ENCODE results near the gene VDAC1. TPM values are rescaled to one million over a fixed set of nuclear protein-coding genes. Genes with fewer than 3 reads are reported as not detected.

The VDAC1 gene
- total and polyA plus RNA-seq, 2 of the 8 experiments (the other 6 are each of a cell fraction or from before 2014, with no cell fraction given) = 111 to 301 TPM

DNA sequence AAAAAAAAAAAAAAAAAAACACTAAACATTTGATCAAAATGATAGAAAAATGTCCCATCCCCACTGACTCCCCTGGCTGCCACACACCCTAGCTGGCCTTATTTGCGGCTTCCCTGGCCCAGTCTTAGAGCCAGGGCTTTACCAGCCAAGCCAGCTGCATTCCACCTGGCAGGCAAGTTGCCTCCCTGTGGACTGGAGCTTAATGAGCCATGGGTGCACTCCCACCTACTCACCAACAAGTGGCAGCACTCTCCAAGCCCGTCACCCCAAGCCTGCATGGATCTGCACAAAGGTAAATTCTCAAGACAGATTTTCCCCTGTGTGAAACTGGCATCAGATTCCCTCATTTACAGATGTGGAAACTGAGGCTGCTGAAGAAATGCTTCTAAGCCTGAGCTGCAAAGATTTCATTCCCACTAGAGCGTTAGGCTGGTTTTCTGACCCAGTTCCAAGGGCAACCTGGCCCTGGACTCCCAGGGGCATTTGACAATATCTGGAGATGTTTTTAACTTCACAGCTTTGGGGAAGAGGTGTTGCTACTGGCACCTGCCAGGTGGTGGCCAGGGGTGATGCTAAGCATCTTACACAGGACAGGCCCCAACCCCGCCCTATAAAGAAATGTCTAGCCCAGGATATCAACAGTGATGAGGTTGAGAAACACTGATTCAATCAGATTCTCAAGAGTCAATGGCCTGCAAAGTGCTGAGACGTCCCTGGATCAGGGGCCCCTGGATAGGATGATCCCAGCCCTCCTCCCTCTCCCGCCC lies 21.9 kb upstream of the VDAC1 start:
- peak overlapping the region; percentile 92; the same call in 1 of the 2 replicates for H2AFZ ChIP-seq (ENCODE audit: low read length)
- H3K9me3 ChIP-seq (ENCODE audit: insufficient read depth in 2 of 2, low read depth in 1 of 2, low read length in 1 of 2) = no peaks in the 10 kb centered on the region
- peak overlapping the region; percentile 20; the same call in 1 of the 2 replicates for H4K8ac ChIP-seq (ENCODE audit: extremely low read depth, insufficient read depth, low read length)
- ChIA-PET CTCF (ENCODE audit: partially characterized antibody) (interaction anchor here (0.6 to 2.7 kb wide), 30 partner anchors 9 to 409 kb away, joined by 3 to 27 read pairs (median 4); partner anchors contain the start of genes PPP2CA and TCF7), POLR2A (ENCODE audit: partially characterized antibody) (interaction anchor here (1.0 to 1.4 kb wide), 2 partner anchors 24 to 74 kb away, joined by 4 to 5 read pairs; no protein-coding TSS in a partner anchor)
- H2BK15ac ChIP-seq (ENCODE audit: low read length) = no peak overlapping the region
- no peak overlapping the region for H3K4me2 ChIP-seq (ENCODE audit: insufficient read depth in 1 of 2, low read depth in 2 of 2, low read length in 2 of 2)
- no peak overlapping the region for H2AK5ac ChIP-seq (ENCODE audit: low read depth, low read length)
- no peak overlapping the region; the same call in 1 of the 2 replicates for H2BK12ac ChIP-seq (ENCODE audit: low read depth, low read length)
- peak overlapping the region; percentile 83; the same call in 1 of the 2 replicates for H3K18ac ChIP-seq (ENCODE audit: extremely low read depth, low read length)
- H3K27ac ChIP-seq (ENCODE audit: low read depth, low read length) = no peak overlapping the region
- 0 out of 2 replicates have a peak overlapping the region, but pooled peaks have one; percentile 41 for H2BK20ac ChIP-seq (ENCODE audit: low read length)
- no peak overlapping the region for H3K14ac ChIP-seq (ENCODE audit: insufficient read length)
- H4K91ac ChIP-seq (replicated peaks; ENCODE audit: insufficient read length, low read length) = no peak overlapping the region
- H2BK120ac ChIP-seq (replicated peaks; ENCODE audit: low read depth, low read length) = no peak overlapping the region
- DNase-seq (ENCODE audit: low read depth in 1 of 2, low spot score in 2 of 2) (peak; percentile 66 to 67), FAIRE-seq (peak; percentile 91)
- H4K5ac ChIP-seq (ENCODE audit: insufficient read length, low read depth, low read length) = no peak overlapping the region
- H4K20me1 ChIP-seq (replicated peaks in 1 of 2; ENCODE audit: control insufficient read depth in 1 of 2, insufficient read depth in 2 of 2, low read length in 2 of 2) = no peaks in the 10 kb centered on the region
- no peaks in the 10 kb centered on the region for H3K79me2 ChIP-seq (ENCODE audit: control insufficient read depth in 1 of 2, insufficient read depth in 2 of 2, low read length in 2 of 2)
- WGBS, 2 experiments (ENCODE audit: extremely low coverage in 1 of 2, insufficient coverage in 1 of 2, insufficient read length in 1 of 2, insufficient replicate concordance in 2 of 2, low coverage in 1 of 2, low lambda C conversion rate in 2 of 2, missing lambda C conversion rate in 1 of 2) = 60% methylated on average over 6 of the region's 6 CpGs; no CpG with 5 or more reads in 1 of the 2 experiments
- no peak overlapping the region for H3K9ac ChIP-seq (replicated peaks in 1 of 4; ENCODE audit: extremely low read depth in 1 of 4, low read depth in 3 of 4, low read length in 3 of 4)
- no peaks in the 10 kb centered on the region for H3K36me3 ChIP-seq (ENCODE audit: control insufficient read depth in 2 of 4, insufficient read depth in 4 of 4, low read length in 3 of 4)
- H3K4ac ChIP-seq (replicated peaks; ENCODE audit: insufficient read length, low read depth, low read length) = no peak overlapping the region
- H3K23ac ChIP-seq (ENCODE audit: insufficient read length) = no peak overlapping the region
- H3K4me3 ChIP-seq (ENCODE audit: extremely low read depth in 1 of 4, insufficient read depth in 2 of 4, low read depth in 3 of 4, low read length in 4 of 4) = no peak overlapping the region
- H3K27me3 ChIP-seq (replicated peaks in 1 of 4; ENCODE audit: control insufficient read depth in 3 of 4, extremely low read depth in 1 of 4, insufficient read depth in 3 of 4, low read length in 3 of 4) = no peaks in the 10 kb centered on the region
- H2BK5ac ChIP-seq (ENCODE audit: low read depth, low read length) = 0 out of 2 replicates have a peak overlapping the region, but pooled peaks have one; percentile 52
- H3K79me1 ChIP-seq (ENCODE audit: low read depth, low read length) = no peaks in the 10 kb centered on the region
- H3K4me1 ChIP-seq (replicated peaks in 1 of 4; ENCODE audit: control insufficient read depth in 3 of 4, insufficient read depth in 4 of 4, low read length in 3 of 4) = no peaks in the 10 kb centered on the region
- no peaks in the 10 kb centered on the region for H3K23me2 ChIP-seq (ENCODE audit: low read depth, low read length)
- no peak overlapping the region for H3K56ac ChIP-seq (replicated peaks; ENCODE audit: insufficient read length, low read depth, low read length)
- TF ChIP-seq TEAD4 (IDR thresholded peaks at IDR 0.05; ENCODE audit: low read depth, low read length) = peak; percentile 88
- TF ChIP-seq RAD21 (IDR thresholded peaks at IDR 0.05 in 1 of 2, conservative IDR thresholded peaks at IDR 0.05 in 1 of 2; ENCODE audit: low read depth in 2 of 2, low read length in 2 of 2) = peak; percentile 66 to 70
- TF ChIP-seq SAP30 (IDR thresholded peaks at IDR 0.05; ENCODE audit: insufficient read depth, insufficient replicate concordance, low read length) = no peak
- peak; percentile 33; the same call in 1 of the 2 replicates for TF ChIP-seq CREB1 (IDR thresholded peaks at IDR 0.05)
- TF ChIP-seq TBP (IDR thresholded peaks at IDR 0.05; ENCODE audit: low read depth, low read length) = no peak
- TF ChIP-seq POLR2AphosphoS5 (IDR thresholded peaks at IDR 0.05; ENCODE audit: low read depth, low read length) = no peak
- TF ChIP-seq, protein P1, sequence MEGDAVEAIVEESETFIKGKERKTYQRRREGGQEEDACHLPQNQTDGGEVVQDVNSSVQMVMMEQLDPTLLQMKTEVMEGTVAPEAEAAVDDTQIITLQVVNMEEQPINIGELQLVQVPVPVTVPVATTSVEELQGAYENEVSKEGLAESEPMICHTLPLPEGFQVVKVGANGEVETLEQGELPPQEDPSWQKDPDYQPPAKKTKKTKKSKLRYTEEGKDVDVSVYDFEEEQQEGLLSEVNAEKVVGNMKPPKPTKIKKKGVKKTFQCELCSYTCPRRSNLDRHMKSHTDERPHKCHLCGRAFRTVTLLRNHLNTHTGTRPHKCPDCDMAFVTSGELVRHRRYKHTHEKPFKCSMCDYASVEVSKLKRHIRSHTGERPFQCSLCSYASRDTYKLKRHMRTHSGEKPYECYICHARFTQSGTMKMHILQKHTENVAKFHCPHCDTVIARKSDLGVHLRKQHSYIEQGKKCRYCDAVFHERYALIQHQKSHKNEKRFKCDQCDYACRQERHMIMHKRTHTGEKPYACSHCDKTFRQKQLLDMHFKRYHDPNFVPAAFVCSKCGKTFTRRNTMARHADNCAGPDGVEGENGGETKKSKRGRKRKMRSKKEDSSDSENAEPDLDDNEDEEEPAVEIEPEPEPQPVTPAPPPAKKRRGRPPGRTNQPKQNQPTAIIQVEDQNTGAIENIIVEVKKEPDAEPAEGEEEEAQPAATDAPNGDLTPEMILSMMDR (IDR thresholded peaks at IDR 0.05; ENCODE audit: control extremely low read depth in 1 of 3, insufficient read depth in 1 of 3, low read depth in 1 of 3, low read length in 3 of 3) = peak; percentile 69 to 94 (median 90)
- TF ChIP-seq SIN3A (conservative IDR thresholded peaks at IDR 0.05 in 1 of 2, IDR thresholded peaks at IDR 0.05 in 1 of 2; ENCODE audit: low read depth in 1 of 2, low read length in 2 of 2) = no peak

Data from H1 (cell line).